GM18526 (cell line): ENCODE data around the gene ALK.

Experiments used
- POLR2A ChIP-seq: IDR thresholded peaks from 3 replicates; pipeline ENCODE4 v1.6.1; 2011; ENCODE audit not compliant: insufficient read length; ENCODE audit errors: extremely low read depth

Gene ALK

GRCh38 chr2:29921560-29921915 lies at the start of gene ALK:
TSS of gene ALK (minus strand) at chr2:29921586. CDS start at chr2:29920659, 927 bp downstream.
- TF ChIP-seq POLR2A: no peak

- no peak for TF ChIP-seq POLR2A
These were observed 44.9 kb upstream of the ALK start for GRCh38 chr2:29966266-29966665.

GRCh38 chr2:29963972-29964570 lies 42.7 kb upstream of the ALK start:
- no peak for TF ChIP-seq POLR2A

GRCh38 chr2:29962922-29963321 lies 41.5 kb upstream of the ALK start:
- TF ChIP-seq POLR2A: no peak

- TF ChIP-seq POLR2A: no peak
These were observed 32.9 kb upstream of the ALK start for GRCh38 chr2:29954316-29954715.

GRCh38 chr2:29952973-29953372 lies 31.6 kb upstream of the ALK start:
- no peak for TF ChIP-seq POLR2A

- no peak for TF ChIP-seq POLR2A
These were observed 30.2 kb upstream of the ALK start for GRCh38 chr2:29951576-29951975.

GRCh38 chr2:29950481-29950880 lies 29.1 kb upstream of the ALK start:
- no peak for TF ChIP-seq POLR2A

GRCh38 chr2:29949042-29949441 lies 27.7 kb upstream of the ALK start:
- no peak for TF ChIP-seq POLR2A

GRCh38 chr2:29946505-29946904 lies 25.1 kb upstream of the ALK start:
- TF ChIP-seq POLR2A: no peak

- no peak for TF ChIP-seq POLR2A
These were observed 21.3 kb upstream of the ALK start for GRCh38 chr2:29942711-29943110.

GRCh38 chr2:29940706-29941105 lies 19.3 kb upstream of the ALK start:
- TF ChIP-seq POLR2A: no peak

- TF ChIP-seq POLR2A: no peak
These were observed 14.6 kb upstream of the ALK start for GRCh38 chr2:29936020-29936419.

GRCh38 chr2:29931818-29932217 lies 10.4 kb upstream of the ALK start:
- no peak for TF ChIP-seq POLR2A

- TF ChIP-seq POLR2A: no peak
These were observed 1.8 kb upstream of the ALK start for GRCh38 chr2:29923110-29923721.

GRCh38 chr2:29922605-29923004 lies 1.2 kb upstream of the ALK start:
- no peak for TF ChIP-seq POLR2A
